HG03432 (cell line): ENCODE results near the gene CIB2.

Experiments
- ATAC-seq: cut with Tn5 transposase; IDR thresholded peaks from one replicate; pipeline ENCODE4 v1.9.1; 2021; ENCODE audit warnings: mild to moderate bottlenecking, moderate library complexity; ENCODE audit not compliant: unreplicated experiment

The CIB2 gene

GRCh38 chr15:78109156-78109555 lies 22.1 kb downstream of the CIB2 start:
- ATAC-seq = no peak

- peak; percentile 49 for ATAC-seq
Measured at GRCh38 chr15:78108300-78109084, 22.8 kb downstream of the CIB2 start.

- no peak for ATAC-seq
Measured at GRCh38 chr15:78107471-78107870, 23.8 kb downstream of the CIB2 start.

- ATAC-seq = no peak
Measured at GRCh38 chr15:78105476-78106241, 25.6 kb downstream of the CIB2 start.

- no peak for ATAC-seq
Measured at GRCh38 chr15:78104566-78105475, 26.4 kb downstream of the CIB2 start.

- peak; percentile 5 for ATAC-seq
Measured at GRCh38 chr15:78104119-78104479, 27.1 kb downstream of the CIB2 start.

GRCh38 chr15:78103406-78104118 lies 27.7 kb downstream of the CIB2 start:
- peak; percentile 65 for ATAC-seq

GRCh38 chr15:78102741-78103140 lies 28.5 kb downstream of the CIB2 start:
- ATAC-seq = no peak

- no peak for ATAC-seq
Measured at GRCh38 chr15:78102211-78102610, 29.0 kb downstream of the CIB2 start.

GRCh38 chr15:78101423-78102105 lies 29.7 kb downstream of the CIB2 start:
- ATAC-seq = no peak

GRCh38 chr15:78100886-78101285 lies 30.4 kb downstream of the CIB2 start:
- no peak for ATAC-seq

GRCh38 chr15:78098131-78098755 lies 33.0 kb downstream of the CIB2 start:
- no peak for ATAC-seq

- no peak for ATAC-seq
Measured at GRCh38 chr15:78097667-78098066, 33.6 kb downstream of the CIB2 start.

GRCh38 chr15:78093242-78094020 lies 37.8 kb downstream of the CIB2 start:
- no peak for ATAC-seq

GRCh38 chr15:78092261-78093041 lies 38.8 kb downstream of the CIB2 start, which contains the start of gene SH2D7:
Gene SH2D7, plus strand, starts transcription at chr15:78092561. Its CDS starts 24 bp downstream, at chr15:78092585.
- ATAC-seq = no peak

GRCh38 chr15:78090422-78091063 lies 40.7 kb downstream of the CIB2 start:
- ATAC-seq = no peak

- ATAC-seq = no peak
Measured at GRCh38 chr15:78088773-78089080, 42.5 kb downstream of the CIB2 start.
